Mucosa of descending colon (tissue), 3 donors: ENCODE data around the gene ZNF579. TPM values are rescaled to one million over a fixed set of nuclear protein-coding genes. Genes with fewer than 3 reads are reported as not detected.

ENCODE experiments used
- ATAC-seq: fragments of 200-7000 bp; cut with Tn5 transposase; one replicate; pipeline ENCODE4 v1.9.1; 2020; ENCODE audit warnings: mild to moderate bottlenecking, moderate library complexity
- DNase-seq, 3 donors: peaks; one replicate each; pipeline ENCODE4 v3.0.0-alpha.2; 2020
- H3K36me3 ChIP-seq: fragments of 200-600 bp; one replicate; pipeline ENCODE4 v1.8.0; 2021; ENCODE audit warnings: low read depth, mild to moderate bottlenecking
- H3K4me1 ChIP-seq: fragments of 200-600 bp; one replicate; pipeline ENCODE4 v1.8.0; 2021; ENCODE audit warnings: low read depth, mild to moderate bottlenecking
- H3K4me3 ChIP-seq: fragments of 200-600 bp; one replicate; pipeline ENCODE4 v1.8.0; 2021; ENCODE audit warnings: mild to moderate bottlenecking
- H3K9me3 ChIP-seq: fragments of 200-600 bp; one replicate; pipeline ENCODE4 v1.8.0; 2021; ENCODE audit warnings: mild to moderate bottlenecking
- intact Hi-C, 2 donors: fragments of 100-400 bp; cut with DNase I in 1 of 2; cut with micrococcal nuclease in 1 of 2; formaldehyde crosslinking; loops; one replicate each; pipeline versions ENCODE4 v1.11.0 to v1.11.1; 2022; cut with DNase I, micrococcal nuclease
- total RNA-seq, 3 donors: library from RNA; stranded (reverse); fragmentation: NEBNext Ultra II Directional in 2 of 3; extraction: Animal tissue kit (Norgen Biotek cat#: 25700) in 2 of 3; gene quantifications; one replicate each; pipeline versions ENCODE4 v1.2.1 to v1.2.4, GENCODE V29; 2021 to 2023
- TF ChIP-seq, protein P1 (sequence below): fragments of 200-600 bp; IDR thresholded peaks from one replicate; pipeline ENCODE4 v1.8.0; 2022; ENCODE audit warnings: antibody characterized with exemption, mild to moderate bottlenecking
- donor health status: DM: no; HTN: no; CAD: no; lungs with moderate emphysema.
- donor health status: DM: no; HTN: no; CAD: no.
- donor health status: DM: no; HTN: yes; CAD: no.

Gene ZNF579
- total RNA-seq, 3 donors from 2014 or later, result 6.2 to 13.6 (median 7.2) TPM

DNA sequence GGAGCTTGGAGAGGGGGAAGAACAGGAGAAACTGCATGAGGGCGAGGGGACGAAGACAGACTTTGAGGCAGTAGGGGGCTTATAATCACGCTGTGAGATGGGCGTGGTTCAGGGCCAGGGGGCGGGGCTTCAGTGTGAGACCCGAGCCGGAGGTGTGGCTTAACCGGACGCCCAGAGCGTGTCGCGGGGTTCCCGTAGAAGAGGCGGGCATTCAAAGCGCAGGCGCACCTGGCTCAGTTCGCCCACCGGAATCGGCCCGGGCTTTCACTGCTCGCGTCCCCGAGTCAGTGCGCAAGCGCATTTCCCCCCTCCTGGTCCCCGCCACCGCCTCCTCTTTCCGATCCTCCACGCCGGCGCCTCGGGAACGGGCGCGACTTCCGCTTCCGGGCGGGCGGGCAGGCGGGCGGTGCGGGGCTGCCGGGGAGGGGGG, 24.6 kb upstream of the ZNF579 start:
- peak overlapping the region; percentile 74 for H3K4me3 ChIP-seq
- H3K9me3 ChIP-seq, result no peaks in the 10 kb centered on the region
- ATAC-seq, result peak; percentile 85
- no peaks in the 10 kb centered on the region for H3K36me3 ChIP-seq
- DNase-seq, result peak; percentile 96 to 99 (median 97)
- intact Hi-C loops, result no loop called here
- H3K4me1 ChIP-seq, result peaks cover 38% of the 10 kb centered on the region
- TF ChIP-seq, protein P1, sequence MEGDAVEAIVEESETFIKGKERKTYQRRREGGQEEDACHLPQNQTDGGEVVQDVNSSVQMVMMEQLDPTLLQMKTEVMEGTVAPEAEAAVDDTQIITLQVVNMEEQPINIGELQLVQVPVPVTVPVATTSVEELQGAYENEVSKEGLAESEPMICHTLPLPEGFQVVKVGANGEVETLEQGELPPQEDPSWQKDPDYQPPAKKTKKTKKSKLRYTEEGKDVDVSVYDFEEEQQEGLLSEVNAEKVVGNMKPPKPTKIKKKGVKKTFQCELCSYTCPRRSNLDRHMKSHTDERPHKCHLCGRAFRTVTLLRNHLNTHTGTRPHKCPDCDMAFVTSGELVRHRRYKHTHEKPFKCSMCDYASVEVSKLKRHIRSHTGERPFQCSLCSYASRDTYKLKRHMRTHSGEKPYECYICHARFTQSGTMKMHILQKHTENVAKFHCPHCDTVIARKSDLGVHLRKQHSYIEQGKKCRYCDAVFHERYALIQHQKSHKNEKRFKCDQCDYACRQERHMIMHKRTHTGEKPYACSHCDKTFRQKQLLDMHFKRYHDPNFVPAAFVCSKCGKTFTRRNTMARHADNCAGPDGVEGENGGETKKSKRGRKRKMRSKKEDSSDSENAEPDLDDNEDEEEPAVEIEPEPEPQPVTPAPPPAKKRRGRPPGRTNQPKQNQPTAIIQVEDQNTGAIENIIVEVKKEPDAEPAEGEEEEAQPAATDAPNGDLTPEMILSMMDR, result no peak

DNA sequence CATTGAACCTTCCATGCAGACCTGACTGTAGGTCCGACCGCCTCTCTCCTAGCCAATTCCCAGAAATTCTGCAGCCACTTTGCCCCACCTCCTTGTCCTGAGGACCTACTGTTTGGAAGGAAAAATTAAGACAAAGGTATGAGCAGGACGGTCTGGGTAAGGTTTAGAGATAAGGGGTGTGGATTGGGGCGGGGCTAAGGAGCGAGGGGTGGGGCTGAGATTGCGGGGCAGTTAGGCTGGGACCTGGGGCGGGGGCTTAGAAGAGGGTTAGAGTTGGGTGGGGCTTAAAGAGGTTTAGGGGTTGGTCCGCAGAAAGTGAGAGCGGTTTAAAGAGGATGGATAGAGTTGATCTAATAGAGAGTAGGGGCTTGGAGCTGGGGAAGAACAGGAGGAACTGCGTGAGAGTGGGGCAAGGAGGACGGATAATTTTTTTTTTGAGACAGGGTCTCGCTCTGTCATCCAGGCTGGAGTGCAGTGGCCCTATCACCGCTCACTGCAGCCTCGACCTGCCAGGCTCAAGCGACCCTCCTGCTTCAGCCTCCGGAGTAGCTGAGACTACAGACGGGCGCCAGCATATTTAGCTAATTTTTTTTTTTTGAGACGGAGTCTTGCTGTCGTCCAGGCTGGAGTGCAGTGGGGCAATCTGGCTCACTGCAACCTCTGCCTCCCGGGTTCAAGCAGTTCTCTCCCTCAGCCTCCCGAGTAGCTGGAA, 23.1 kb upstream of the ZNF579 start:
- Histone ChIP-seq H3K4me1 (peaks cover 38% of the 10 kb centered on the region), H3K4me3 (no peak overlapping the region), H3K9me3 (no peaks in the 10 kb centered on the region), H3K36me3 (no peaks in the 10 kb centered on the region)
- ATAC-seq (no peak), DNase-seq (peak in 2 of 3 donors; percentile 58 to 61)
- intact Hi-C loops, result no loop called here
- TF ChIP-seq, protein P1, result no peak

DNA sequence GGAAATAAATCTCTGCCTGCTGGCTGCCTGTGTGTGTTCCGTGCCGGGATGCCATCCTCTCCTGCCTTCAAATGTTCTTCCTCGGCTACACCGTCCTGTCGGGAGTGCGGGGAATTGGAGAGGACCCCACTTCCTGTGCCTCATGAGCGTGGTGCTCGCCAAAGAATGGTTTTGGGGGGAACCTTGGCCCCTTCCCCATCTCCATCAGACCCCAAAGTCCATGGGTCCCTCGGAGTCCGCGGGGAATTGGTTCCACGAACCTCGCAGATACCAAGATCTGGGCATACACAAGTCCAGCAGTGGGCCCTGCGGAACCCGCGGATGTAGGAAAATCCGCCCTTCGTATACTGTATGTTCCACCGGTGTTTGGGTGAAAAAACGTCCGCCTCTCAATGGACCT, 22.5 kb upstream of the ZNF579 start:
- intact Hi-C loops, result no loop called here
- DNase-seq, result peak; percentile 16 to 67 (median 46)

DNA sequence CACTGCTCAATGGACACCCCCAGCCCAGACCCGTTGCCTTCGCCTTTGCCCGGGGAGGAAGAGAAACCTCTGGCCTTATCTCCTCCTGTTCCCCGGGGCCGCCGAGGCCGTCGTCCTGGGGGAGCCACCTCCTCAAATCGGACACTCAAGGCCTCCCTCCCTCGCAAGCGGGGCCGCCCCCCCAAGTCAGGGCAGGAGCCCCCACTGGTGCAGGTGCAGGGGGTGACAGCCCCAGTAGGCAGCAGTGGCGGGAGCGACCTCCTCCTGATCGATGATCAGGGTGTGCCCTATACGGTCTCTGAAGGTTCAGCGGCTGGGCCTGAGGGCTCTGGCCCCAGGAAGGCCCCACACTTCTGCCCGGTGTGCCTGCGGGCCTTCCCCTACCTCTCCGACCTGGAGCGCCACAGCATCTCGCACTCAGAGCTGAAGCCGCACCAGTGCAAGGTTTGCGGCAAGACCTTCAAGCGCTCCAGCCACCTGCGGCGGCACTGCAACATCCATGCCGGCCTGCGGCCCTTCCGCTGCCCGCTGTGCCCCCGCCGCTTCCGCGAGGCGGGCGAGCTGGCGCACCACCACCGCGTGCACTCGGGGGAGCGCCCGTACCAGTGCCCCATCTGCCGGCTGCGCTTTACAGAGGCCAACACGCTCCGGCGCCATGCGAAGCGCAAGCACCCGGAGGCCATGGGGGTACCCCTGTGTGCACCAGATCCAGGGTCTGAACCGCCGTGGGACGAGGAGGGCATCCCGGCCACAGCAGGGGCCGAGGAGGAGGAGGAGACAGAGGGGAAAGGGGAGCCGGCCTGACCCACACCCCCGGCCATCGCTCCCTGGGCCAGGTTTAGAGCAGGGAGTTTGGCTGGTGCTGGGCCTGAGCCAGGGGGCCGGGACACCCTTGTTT, 21.7 kb upstream of the ZNF579 start:
- Histone ChIP-seq H3K4me3 (no peak overlapping the region), H3K36me3 (no peaks in the 10 kb centered on the region), H3K9me3 (no peaks in the 10 kb centered on the region), H3K4me1 (peaks cover 37% of the 10 kb centered on the region)
- ATAC-seq (no peak), DNase-seq (peak in 1 of 3 donors; percentile 64)
- TF ChIP-seq, protein P1, result no peak
- intact Hi-C loops, result no loop called here

More for the DNA sequence above, 22.5 kb upstream of the ZNF579 start:
- no peak for ATAC-seq
- Histone ChIP-seq H3K9me3 (no peaks in the 10 kb centered on the region), H3K36me3 (no peaks in the 10 kb centered on the region), H3K4me3 (no peak overlapping the region), H3K4me1 (peaks cover 38% of the 10 kb centered on the region)
- TF ChIP-seq, protein P1, result no peak

DNA sequence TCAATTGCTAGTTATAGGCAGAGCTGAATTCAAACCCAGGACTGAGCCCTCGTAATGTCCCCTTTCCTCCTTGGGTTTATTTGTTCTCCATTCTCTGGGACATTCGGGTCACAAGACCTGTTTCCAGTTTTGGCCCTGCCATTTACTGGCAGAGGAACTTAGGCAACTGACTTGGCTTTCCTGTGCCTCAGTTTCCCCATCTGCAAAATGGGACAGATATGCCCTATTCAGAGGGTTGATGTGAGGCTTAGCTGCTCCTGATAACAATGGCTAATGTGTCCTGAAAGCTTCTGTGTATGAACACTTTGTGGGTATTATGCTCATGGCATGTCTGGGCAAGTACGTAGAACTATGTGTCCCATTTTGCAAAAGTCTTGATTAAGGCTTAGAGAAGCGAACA, 20.4 kb upstream of the ZNF579 start:
- DNase-seq (peak in 1 of 3 donors; percentile 28), ATAC-seq (no peak)
- intact Hi-C loops, result no loop called here
- peaks cover 24% of the 10 kb centered on the region for H3K4me1 ChIP-seq
- no peaks in the 10 kb centered on the region for H3K36me3 ChIP-seq
- no peaks in the 10 kb centered on the region for H3K9me3 ChIP-seq
- H3K4me3 ChIP-seq, result no peak overlapping the region
- TF ChIP-seq, protein P1, result no peak
